WI38 (cell line): ENCODE data around the gene TMEM258.

Experiments
- H3K4me3 ChIP-seq: 2 replicates; pipeline ENCODE4 v1.5.1; 2011; ENCODE audit warnings: low read depth, mild to moderate bottlenecking, control low read depth, low read length
- TF ChIP-seq, protein P1 (sequence below): IDR thresholded peaks from 2 replicates; pipeline ENCODE4 v1.5.1; 2012; ENCODE audit warnings: low read depth, mild to moderate bottlenecking, control low read depth, low read length

Gene TMEM258

DNA sequence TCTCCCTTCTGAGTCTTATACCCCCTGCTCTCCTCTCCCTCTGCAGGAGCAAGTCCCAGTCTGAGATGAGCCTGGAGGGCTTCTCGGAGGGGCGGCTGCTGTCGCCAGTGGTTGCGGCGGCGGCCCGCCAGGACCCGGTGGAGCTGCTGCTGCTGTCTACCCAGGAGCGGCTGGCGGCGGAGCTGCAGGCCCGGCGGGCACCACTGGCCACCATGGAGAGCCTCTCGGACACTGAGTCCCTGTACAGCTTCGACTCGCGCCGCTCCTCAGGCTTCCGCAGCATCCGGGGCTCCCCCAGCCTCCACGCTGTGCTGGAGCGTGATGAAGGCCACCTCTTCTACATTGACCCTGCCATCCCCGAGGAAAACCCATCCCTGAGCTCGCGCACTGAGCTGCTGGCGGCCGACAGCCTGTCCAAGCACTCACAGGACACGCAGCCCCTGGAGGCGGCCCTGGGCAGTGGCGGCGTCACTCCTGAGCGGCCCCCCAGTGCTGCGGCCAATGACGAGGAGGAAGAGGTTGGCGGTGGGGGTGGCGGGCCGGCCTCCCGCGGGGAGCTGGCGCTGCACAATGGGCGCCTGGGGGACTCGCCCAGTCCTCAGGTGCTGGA, 48.8 kb downstream of the TMEM258 start:
- TF ChIP-seq, protein P1, sequence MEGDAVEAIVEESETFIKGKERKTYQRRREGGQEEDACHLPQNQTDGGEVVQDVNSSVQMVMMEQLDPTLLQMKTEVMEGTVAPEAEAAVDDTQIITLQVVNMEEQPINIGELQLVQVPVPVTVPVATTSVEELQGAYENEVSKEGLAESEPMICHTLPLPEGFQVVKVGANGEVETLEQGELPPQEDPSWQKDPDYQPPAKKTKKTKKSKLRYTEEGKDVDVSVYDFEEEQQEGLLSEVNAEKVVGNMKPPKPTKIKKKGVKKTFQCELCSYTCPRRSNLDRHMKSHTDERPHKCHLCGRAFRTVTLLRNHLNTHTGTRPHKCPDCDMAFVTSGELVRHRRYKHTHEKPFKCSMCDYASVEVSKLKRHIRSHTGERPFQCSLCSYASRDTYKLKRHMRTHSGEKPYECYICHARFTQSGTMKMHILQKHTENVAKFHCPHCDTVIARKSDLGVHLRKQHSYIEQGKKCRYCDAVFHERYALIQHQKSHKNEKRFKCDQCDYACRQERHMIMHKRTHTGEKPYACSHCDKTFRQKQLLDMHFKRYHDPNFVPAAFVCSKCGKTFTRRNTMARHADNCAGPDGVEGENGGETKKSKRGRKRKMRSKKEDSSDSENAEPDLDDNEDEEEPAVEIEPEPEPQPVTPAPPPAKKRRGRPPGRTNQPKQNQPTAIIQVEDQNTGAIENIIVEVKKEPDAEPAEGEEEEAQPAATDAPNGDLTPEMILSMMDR: no peak
- no peak overlapping the region for H3K4me3 ChIP-seq

DNA sequence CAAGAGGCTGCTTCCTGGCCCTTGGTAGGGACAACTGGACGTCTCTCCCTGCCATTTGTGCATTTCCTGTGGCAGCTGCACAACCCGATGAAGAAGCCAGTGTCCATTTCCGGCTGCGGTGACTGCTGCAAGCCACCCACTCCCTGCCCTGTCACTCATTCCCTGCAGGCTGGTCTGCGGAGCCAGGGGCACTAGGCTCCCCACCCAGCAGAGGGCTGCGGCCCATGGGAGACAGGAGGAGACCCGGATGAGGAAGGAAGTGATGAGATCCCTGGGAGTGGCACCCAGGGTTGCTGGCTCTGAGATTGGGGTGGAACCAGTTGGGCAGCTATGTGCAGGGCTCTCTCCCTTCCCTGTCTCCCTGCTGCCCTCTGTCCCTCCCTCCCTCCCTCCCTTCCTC, 50.0 kb downstream of the TMEM258 start:
- no peak overlapping the region for H3K4me3 ChIP-seq
- TF ChIP-seq, protein P1: no peak

DNA sequence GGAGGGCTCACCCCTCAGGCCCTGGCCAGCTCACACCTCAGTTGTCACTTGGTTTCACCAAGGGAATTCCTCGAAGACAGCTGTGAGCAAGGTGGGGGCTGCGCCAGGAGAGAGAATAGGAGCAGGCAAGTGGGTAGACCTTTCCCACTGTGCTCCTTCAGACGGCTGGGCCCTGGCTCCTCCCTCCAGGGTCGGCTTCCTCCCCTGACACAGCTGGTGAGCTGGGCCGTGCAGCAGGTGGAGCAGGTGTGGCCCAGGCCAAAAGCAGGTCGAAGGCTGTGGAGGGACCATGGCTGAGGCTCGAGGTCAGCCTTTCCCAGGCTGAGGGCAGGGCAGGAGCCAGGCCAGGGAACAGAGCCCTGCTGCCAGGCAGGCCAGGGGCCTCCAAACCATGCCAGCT, 52.4 kb downstream of the TMEM258 start:
- TF ChIP-seq, protein P1: no peak
- H3K4me3 ChIP-seq: no peak overlapping the region

DNA sequence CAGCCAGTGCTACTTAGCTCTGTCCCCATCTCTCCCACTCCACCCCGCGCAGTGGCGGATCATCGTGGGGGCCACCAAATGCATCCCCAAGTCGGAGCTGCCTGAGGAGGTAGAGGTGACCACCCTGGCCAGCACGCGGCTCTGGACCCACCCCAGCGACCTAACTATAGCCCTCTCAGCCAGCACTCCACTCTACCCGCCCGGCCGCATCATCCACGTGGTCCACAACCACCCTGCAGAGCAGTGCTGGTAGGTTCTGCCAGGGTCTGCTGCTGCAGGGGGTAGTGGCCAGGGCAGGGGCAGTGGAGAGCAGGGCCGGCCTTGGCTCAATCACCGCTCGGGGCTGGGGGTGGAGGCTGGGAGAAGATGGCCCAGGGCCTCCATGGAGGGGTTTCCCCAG, 53.0 kb downstream of the TMEM258 start:
- H3K4me3 ChIP-seq: no peak overlapping the region
- TF ChIP-seq, protein P1: no peak
